ENCODE results near the gene NEUROG3. TPM values are rescaled to one million over a fixed set of nuclear protein-coding genes. Genes with fewer than 3 reads are reported as not detected.
"Not testable (repeated sequence)": the region's sequence is repeated elsewhere in the genome, so short reads cannot be mapped to it uniquely, and the experiment has no call there.

Gene NEUROG3
- total RNA-seq, 1 donor from 2014 or later: not detected

DNA sequence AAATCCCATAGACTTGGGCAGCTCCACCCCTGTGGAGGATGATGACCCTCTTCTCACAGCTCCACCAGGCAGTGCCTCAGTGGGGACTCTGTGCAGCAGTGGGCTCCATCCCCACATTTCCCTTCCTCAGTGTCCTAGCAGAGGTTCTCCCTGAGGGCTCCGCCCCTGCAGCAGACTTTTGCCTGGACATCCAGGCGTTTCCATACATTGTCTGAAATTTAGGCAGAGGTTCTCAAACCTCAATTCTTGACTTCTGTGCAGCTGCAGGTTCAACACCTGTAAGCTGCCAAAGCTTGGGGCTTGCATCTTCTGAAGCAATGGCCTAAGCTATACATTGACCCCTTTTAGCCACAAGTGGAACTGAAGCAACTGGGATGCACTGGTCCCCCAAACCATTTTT lies 31.8 kb downstream of the NEUROG3 start:
- no peak for FAIRE-seq
- Histone ChIP-seq H3K36me3 (ENCODE audit: control insufficient read depth, insufficient read depth, low read length) (no peaks in the 10 kb centered on the region), H3K27me3 (ENCODE audit: control insufficient read depth, insufficient read depth, low read length) (no peaks in the 10 kb centered on the region), H3K4me3 (ENCODE audit: low read depth, low read length) (no peak overlapping the region)
- DNase-seq (ENCODE audit: low read depth): no peak
- TF ChIP-seq, protein P1, sequence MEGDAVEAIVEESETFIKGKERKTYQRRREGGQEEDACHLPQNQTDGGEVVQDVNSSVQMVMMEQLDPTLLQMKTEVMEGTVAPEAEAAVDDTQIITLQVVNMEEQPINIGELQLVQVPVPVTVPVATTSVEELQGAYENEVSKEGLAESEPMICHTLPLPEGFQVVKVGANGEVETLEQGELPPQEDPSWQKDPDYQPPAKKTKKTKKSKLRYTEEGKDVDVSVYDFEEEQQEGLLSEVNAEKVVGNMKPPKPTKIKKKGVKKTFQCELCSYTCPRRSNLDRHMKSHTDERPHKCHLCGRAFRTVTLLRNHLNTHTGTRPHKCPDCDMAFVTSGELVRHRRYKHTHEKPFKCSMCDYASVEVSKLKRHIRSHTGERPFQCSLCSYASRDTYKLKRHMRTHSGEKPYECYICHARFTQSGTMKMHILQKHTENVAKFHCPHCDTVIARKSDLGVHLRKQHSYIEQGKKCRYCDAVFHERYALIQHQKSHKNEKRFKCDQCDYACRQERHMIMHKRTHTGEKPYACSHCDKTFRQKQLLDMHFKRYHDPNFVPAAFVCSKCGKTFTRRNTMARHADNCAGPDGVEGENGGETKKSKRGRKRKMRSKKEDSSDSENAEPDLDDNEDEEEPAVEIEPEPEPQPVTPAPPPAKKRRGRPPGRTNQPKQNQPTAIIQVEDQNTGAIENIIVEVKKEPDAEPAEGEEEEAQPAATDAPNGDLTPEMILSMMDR (IDR thresholded peaks at IDR 0.05; ENCODE audit: insufficient read depth, low read length, severe bottlenecking): no peak

DNA sequence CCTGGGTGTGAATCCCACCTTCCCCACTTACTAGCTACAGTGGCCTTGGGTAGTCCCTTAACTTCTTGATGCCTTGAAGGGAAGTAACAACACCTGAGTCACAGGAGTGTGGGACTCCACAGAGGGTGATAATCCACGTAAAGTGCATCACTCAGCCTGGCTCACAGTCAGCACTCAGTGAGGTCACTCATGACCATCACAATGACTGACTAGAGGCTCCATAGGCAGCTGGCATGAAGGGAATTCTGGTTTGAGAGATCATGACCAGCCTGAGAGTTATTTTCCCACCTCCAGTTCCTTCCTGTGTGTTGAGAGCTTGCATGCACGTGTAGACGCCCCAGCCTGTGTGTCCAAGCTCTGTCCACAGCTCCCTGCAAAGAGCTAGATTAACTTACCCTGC lies 34.8 kb downstream of the NEUROG3 start:
- DNase-seq (ENCODE audit: low read depth) (no peak), FAIRE-seq (no peak)
- Histone ChIP-seq H3K27me3 (ENCODE audit: control insufficient read depth, insufficient read depth, low read length) (no peaks in the 10 kb centered on the region), H3K4me3 (ENCODE audit: low read depth, low read length) (no peak overlapping the region), H3K36me3 (ENCODE audit: control insufficient read depth, insufficient read depth, low read length) (no peaks in the 10 kb centered on the region)
- TF ChIP-seq, protein P1 (IDR thresholded peaks at IDR 0.05; ENCODE audit: insufficient read depth, low read length, severe bottlenecking): no peak

DNA sequence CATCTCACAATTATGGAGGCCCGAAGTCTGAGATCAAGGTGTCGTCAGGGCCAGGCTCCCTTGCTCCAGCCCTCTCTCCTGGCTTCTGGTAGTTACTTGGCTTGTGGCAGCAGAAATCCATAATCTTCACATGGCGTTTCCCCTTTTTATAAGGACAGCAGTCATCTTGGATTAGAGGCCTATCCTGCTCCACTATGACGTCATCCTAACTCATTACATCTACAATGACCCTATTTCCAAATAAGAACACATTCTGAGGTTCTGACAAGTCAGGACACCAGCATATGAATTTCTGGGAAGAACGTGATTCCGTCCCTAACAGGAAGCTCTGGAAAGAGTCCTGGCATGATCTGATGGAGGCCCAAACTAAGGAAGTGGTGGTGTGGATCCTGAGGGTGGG lies 35.8 kb downstream of the NEUROG3 start:
- DNase-seq (ENCODE audit: low read depth) (no peak), FAIRE-seq (no peak)
- Histone ChIP-seq H3K27me3 (ENCODE audit: control insufficient read depth, insufficient read depth, low read length) (no peaks in the 10 kb centered on the region), H3K4me3 (ENCODE audit: low read depth, low read length) (no peak overlapping the region), H3K36me3 (ENCODE audit: control insufficient read depth, insufficient read depth, low read length) (no peaks in the 10 kb centered on the region)
- TF ChIP-seq, protein P1 (IDR thresholded peaks at IDR 0.05; ENCODE audit: insufficient read depth, low read length, severe bottlenecking): no peak

DNA sequence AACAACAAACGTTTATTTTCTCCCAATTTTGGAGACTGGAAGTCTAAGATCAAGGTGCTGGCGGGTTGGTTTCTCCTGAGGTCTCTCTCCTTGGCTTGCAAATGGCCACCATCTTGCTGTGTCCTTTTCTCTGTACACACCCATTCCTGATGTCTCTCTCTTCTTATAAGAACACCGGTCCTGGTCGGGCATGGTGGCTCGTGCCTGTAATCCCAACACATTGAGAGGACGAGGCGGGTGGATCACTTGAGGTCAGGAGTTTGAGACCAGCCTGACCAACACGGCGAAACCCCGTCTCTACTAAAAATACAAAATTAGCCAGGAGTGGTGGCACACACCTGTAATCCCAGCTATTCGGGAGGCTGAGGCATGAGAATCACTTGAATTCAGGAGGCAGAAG lies 36.7 kb downstream of the NEUROG3 start:
- DNase-seq (ENCODE audit: low read depth); H3K4me3 ChIP-seq (ENCODE audit: low read depth, low read length); H3K27me3 ChIP-seq (ENCODE audit: control insufficient read depth, insufficient read depth, low read length); H3K36me3 ChIP-seq (ENCODE audit: control insufficient read depth, insufficient read depth, low read length); FAIRE-seq: not testable (repeated sequence)

DNA sequence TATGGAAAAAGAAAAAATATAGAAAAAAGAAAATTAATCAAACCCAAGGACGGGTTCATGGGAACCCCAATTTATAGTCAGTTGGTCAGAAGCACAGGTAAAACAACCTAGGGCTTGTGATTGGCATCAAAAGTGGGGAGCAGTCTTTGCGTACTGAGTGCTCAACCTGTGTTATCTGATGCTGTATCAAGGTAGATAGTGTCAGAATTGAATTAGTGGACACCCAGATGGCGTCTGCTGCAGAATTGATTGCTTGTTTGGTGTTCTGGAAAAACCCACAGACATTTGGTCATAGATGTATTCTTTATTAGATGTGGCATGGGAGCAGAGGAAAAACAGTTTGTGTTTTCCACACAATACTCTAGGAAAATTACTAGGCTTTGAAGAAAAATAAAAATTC lies 39.6 kb downstream of the NEUROG3 start:
- TF ChIP-seq, protein P1 (IDR thresholded peaks at IDR 0.05; ENCODE audit: insufficient read depth, low read length, severe bottlenecking): no peak
- no peaks in the 10 kb centered on the region for H3K36me3 ChIP-seq (ENCODE audit: control insufficient read depth, insufficient read depth, low read length)
- no peaks in the 10 kb centered on the region for H3K27me3 ChIP-seq (ENCODE audit: control insufficient read depth, insufficient read depth, low read length)
- no peak overlapping the region for H3K4me3 ChIP-seq (ENCODE audit: low read depth, low read length)
- DNase-seq (ENCODE audit: low read depth): no peak
- no peak for FAIRE-seq

DNA sequence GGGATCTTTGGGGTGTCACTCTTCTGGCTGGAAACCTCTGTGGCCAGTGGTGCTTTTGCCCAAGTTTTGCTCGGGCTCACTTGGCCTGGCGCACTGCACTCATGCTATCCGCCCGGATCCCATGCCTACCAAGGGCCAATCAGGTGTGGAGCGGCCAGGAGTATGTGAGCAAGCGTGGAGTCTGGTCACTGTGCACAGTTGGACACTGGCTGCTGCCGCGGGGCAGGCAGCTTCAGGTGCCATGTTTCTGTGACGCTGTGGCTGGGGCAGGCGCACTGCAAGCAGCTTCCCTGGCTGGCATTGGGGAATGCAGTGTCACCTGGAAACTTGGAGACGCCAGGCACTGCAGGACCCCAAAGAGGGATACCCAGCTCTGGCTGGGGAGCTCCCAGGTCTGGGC lies 45.3 kb downstream of the NEUROG3 start:
- no peaks in the 10 kb centered on the region for H3K36me3 ChIP-seq (ENCODE audit: control insufficient read depth, insufficient read depth, low read length)
- TF ChIP-seq, protein P1 (IDR thresholded peaks at IDR 0.05; ENCODE audit: insufficient read depth, low read length, severe bottlenecking): no peak
- DNase-seq (ENCODE audit: low read depth) (no peak), FAIRE-seq (no peak)
- H3K27me3 ChIP-seq (ENCODE audit: control insufficient read depth, insufficient read depth, low read length): no peaks in the 10 kb centered on the region
- no peak overlapping the region for H3K4me3 ChIP-seq (ENCODE audit: low read depth, low read length)

Other genes with a start within 250 kb of the NEUROG3 start
- gene TACR2, start 156.5 kb downstream of the NEUROG3 start, total RNA-seq: under 0.01 TPM in 1 of 2 replicates, not detected in the other
- 12.1 and 14.8 TPM in 2 replicates for gene TSPAN15, start 122.0 kb downstream of the NEUROG3 start, total RNA-seq
- gene FAM241B, start 56.8 kb upstream of the NEUROG3 start, total RNA-seq: 2.6 and 4.6 TPM in 2 replicates
- under 0.01 TPM in 1 of 2 replicates, not detected in the other for gene COL13A1, start 228.5 kb upstream of the NEUROG3 start, total RNA-seq

Data from bronchial epithelial cell (primary cell).